ENCODE data around the gene C4orf51. TPM values are rescaled to one million over a fixed set of nuclear protein-coding genes. Genes with fewer than 3 reads are reported as not detected.

The C4orf51 gene
- total RNA-seq, 1 donor from 2014 or later, result not detected

DNA sequence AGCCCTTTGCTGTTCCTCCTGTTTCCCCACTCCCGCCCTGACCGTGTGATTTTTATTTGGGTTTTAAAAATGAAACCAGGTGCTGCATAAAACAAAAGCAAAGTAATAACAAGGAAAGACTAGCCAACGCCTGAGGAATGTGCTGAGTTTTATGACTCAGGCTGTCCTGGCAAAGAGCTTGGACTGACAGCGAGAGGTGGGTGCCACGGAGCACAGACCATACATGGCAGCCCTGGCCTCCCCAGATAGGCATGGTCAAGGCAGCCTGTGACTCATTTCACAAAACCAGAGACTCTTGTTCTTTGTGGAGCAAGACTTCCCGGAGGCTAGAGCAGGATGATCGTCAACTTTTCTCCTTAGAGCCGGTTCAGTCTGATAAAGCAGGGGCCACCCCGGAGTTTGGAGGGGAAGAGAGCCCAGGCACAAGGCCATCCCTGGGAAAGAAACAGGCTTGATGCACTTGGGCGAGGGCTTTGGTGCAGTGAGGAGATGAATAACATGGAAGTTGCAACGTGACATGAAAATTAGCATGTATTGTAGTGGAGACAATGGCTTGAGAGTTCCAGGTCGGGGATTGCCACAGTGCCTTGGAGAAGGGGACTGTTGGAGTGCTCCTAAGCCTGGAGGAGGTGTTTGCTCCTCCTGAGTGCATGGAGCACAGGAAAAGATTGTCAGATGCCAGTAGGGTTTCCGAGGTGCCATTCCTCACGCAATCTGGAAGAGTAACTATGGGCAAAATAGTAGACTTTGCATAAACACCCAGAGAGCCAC is 54.8 kb downstream of the C4orf51 start:
- TF ChIP-seq, protein P1, sequence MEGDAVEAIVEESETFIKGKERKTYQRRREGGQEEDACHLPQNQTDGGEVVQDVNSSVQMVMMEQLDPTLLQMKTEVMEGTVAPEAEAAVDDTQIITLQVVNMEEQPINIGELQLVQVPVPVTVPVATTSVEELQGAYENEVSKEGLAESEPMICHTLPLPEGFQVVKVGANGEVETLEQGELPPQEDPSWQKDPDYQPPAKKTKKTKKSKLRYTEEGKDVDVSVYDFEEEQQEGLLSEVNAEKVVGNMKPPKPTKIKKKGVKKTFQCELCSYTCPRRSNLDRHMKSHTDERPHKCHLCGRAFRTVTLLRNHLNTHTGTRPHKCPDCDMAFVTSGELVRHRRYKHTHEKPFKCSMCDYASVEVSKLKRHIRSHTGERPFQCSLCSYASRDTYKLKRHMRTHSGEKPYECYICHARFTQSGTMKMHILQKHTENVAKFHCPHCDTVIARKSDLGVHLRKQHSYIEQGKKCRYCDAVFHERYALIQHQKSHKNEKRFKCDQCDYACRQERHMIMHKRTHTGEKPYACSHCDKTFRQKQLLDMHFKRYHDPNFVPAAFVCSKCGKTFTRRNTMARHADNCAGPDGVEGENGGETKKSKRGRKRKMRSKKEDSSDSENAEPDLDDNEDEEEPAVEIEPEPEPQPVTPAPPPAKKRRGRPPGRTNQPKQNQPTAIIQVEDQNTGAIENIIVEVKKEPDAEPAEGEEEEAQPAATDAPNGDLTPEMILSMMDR (IDR thresholded peaks at IDR 0.05; ENCODE audit: unreplicated experiment), result no peak
- H3K36me3 Mint-ChIP-seq (ENCODE audit: insufficient read depth), result no peaks in the 10 kb centered on the region
- no peak overlapping the region for H3K4me3 Mint-ChIP-seq (ENCODE audit: low read depth)
- H3K27me3 Mint-ChIP-seq, result no peaks in the 10 kb centered on the region
- no peak for DNase-seq (ENCODE audit: low spot score, unreplicated experiment)
- H3K9me3 Mint-ChIP-seq (ENCODE audit: low read depth), result no peaks in the 10 kb centered on the region
- peaks cover 36% of the 10 kb centered on the region for H3K4me1 Mint-ChIP-seq (ENCODE audit: low read depth)
- peak overlapping the region; percentile 77 for H3K27ac Mint-ChIP-seq

DNA sequence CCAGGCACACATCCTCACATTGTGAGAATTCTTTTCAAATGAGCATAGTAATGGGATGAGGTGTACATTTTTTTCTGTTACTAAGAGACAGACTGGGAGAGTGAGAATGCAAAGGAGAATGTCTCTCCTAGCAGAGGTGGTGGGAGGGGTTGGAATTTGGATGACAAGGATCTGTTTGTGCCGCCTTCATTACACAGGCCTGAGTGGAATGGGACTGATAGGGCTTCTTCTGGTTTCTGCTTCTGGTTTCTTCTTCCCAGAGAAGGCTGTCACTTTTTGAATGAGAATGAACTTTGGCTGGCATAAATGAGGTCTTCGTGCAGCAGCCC is 55.4 kb downstream of the C4orf51 start:
- H3K4me1 Mint-ChIP-seq (ENCODE audit: low read depth), result peaks cover 31% of the 10 kb centered on the region
- no peak overlapping the region for H3K4me3 Mint-ChIP-seq (ENCODE audit: low read depth)
- H3K27me3 Mint-ChIP-seq, result peaks cover under 1% of the 10 kb centered on the region
- H3K9me3 Mint-ChIP-seq (ENCODE audit: low read depth), result no peaks in the 10 kb centered on the region
- TF ChIP-seq, protein P1 (IDR thresholded peaks at IDR 0.05; ENCODE audit: unreplicated experiment), result no peak
- H3K36me3 Mint-ChIP-seq (ENCODE audit: insufficient read depth), result no peaks in the 10 kb centered on the region
- peak overlapping the region; percentile 59 for H3K27ac Mint-ChIP-seq
- no peak for DNase-seq (ENCODE audit: low spot score, unreplicated experiment)

DNA sequence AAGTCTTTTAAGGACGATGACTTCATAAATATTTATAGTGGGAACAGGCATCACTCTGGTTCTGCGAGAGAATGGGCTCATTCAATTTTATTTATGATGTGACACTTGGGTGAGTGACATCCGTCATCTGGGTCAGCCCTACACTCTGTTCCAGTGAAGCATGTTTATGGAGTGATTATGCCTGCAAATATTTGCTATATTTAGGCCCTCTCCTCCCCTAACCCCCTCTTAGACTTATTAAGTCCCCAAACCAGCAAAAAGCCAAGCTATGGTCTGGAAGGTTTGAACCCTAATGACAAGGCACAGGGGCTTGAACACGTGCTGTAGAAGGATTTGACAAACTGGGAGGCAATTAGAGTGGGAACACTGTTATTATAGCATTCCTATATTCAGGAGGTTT is 55.9 kb downstream of the C4orf51 start:
- Mint-ChIP-seq H3K36me3 (ENCODE audit: insufficient read depth) (no peaks in the 10 kb centered on the region), H3K27me3 (peaks cover 4% of the 10 kb centered on the region), H3K27ac (no peak overlapping the region), H3K9me3 (ENCODE audit: low read depth) (no peaks in the 10 kb centered on the region), H3K4me1 (ENCODE audit: low read depth) (peaks cover 28% of the 10 kb centered on the region), H3K4me3 (ENCODE audit: low read depth) (no peak overlapping the region)
- TF ChIP-seq, protein P1 (IDR thresholded peaks at IDR 0.05; ENCODE audit: unreplicated experiment), result no peak
- no peak for DNase-seq (ENCODE audit: low spot score, unreplicated experiment)

DNA sequence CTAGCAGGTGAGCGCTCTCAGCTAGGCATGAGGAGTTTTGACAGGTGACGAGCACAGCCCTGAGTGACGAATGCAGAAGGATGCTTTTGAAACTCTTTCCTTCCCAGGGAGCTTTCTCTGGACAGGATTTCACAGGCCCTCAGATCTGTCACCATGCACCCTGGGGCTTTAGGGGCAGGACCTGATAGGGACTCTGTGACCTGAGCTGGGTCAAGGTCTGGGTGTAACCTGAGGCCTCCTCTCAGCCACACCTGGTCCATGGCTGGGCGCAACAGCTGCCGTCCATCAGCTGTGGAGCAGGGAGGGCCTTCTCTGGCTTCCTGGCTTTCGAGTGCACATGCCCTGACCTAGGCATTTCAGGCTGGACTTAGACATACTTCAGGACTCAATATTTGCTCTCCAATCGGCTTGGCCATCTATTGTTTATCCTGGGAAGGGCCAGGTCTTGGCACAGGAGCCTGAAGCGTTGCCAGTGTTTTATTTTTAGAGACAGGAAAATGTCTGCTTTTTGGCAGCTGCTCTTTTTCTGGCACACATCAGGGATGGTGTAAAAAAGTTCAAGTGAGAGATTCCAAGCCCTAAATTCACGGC is 56.4 kb downstream of the C4orf51 start:
- no peak for DNase-seq (ENCODE audit: low spot score, unreplicated experiment)
- no peak overlapping the region for H3K4me3 Mint-ChIP-seq (ENCODE audit: low read depth)
- H3K27ac Mint-ChIP-seq, result no peak overlapping the region
- H3K9me3 Mint-ChIP-seq (ENCODE audit: low read depth), result no peaks in the 10 kb centered on the region
- H3K36me3 Mint-ChIP-seq (ENCODE audit: insufficient read depth), result no peaks in the 10 kb centered on the region
- peaks cover 23% of the 10 kb centered on the region for H3K4me1 Mint-ChIP-seq (ENCODE audit: low read depth)
- peaks cover 4% of the 10 kb centered on the region for H3K27me3 Mint-ChIP-seq
- TF ChIP-seq, protein P1 (IDR thresholded peaks at IDR 0.05; ENCODE audit: unreplicated experiment), result no peak

DNA sequence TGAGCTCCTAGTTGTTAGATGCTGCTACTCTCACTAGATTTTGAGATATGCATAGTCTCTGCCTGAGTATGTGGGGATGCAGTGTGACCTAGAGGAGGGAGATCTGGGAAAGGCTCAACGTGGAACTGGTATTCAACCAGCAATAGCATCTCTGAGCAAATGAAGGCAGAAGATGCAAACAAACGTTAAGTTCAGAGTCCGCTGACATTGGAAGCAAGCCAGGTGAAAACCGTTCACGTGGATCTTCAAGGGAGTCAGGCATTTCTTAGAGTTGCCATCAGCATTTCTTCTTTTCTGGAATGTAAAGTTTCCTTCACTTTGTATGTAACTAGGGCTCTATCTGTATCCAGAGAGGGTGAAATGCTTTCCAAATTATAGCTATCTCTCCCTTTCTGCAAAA is 59.9 kb downstream of the C4orf51 start:
- H3K27me3 Mint-ChIP-seq, result peaks cover 13% of the 10 kb centered on the region
- H3K4me1 Mint-ChIP-seq (ENCODE audit: low read depth), result peaks cover 8% of the 10 kb centered on the region
- no peak overlapping the region for H3K27ac Mint-ChIP-seq
- TF ChIP-seq, protein P1 (IDR thresholded peaks at IDR 0.05; ENCODE audit: unreplicated experiment), result no peak
- no peaks in the 10 kb centered on the region for H3K36me3 Mint-ChIP-seq (ENCODE audit: insufficient read depth)
- no peak for DNase-seq (ENCODE audit: low spot score, unreplicated experiment)
- H3K4me3 Mint-ChIP-seq (ENCODE audit: low read depth), result no peak overlapping the region
- H3K9me3 Mint-ChIP-seq (ENCODE audit: low read depth), result no peaks in the 10 kb centered on the region

Data from progenitor cell of endocrine pancreas (in vitro differentiated cells).